Retina (tissue), 1 donor: Measurements from ENCODE around the gene ECPAS.

Experiments
- DNase-seq: peaks from one replicate; pipeline ENCODE4 v3.0.0-alpha.2; 2016

ECPAS gene

DNA sequence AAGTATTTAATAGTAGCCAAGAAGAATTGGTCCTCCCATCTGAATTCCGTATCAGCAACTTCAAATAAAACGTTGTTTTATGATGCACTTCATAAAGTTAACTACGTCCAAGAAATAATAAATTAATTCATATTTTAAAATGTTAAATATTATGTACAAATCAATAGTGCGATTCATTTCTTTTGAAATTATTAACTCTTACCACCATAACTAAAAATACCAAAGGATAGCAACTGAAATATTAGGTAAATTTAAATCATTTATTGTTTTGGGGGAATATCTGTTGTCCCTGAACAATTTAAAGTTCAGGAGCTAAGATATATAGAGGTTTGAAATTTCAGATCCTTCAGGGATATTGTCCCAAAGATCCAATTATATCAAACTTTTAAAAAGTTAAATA is 154.1 kb downstream of the ECPAS start, which contains the start of gene OR2K2:
OR2K2 (minus strand) TSS at position 101 of the 400 bp plus-strand sequence. CDS start 1,791 bp downstream, outside the sequence.
- DNase-seq: no peak

- no peak for DNase-seq
These were observed 163.6 kb downstream of the ECPAS start for GRCh38 chr9:111320631-111321030.

DNA sequence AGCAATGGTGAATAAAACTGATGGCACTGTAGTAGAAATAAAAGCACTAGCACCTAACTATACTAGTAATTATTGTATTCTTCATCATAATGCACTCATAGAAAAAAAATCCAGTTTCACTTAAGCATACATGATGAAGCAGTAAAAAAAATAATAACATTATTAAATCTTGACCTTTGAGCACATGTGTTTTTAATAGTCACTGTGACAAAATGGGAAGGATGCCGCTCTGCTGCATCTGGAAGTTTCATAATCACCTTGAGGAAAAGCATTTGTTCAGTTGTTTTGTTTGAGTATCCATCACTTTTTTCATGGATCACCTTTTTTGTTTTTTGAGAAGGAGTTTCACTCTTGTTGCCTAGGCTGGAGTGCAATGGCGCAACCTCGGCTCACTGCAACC is 167.4 kb downstream of the ECPAS start:
- no peak for DNase-seq
